Small intestine (tissue), 7 donors: ENCODE measurements around the gene ADAMTS3. TPM values are rescaled to one million over a fixed set of nuclear protein-coding genes. Genes with fewer than 3 reads are reported as not detected.
A peak's percentile ranks its signal among the peaks of the same experiment; 100 is the strongest.

Source experiments
- DNase-seq, 2 donors: peaks; one replicate each; pipeline versions ENCODE4 v3.0.0 to v3.0.0-alpha.2; 2013
- FAIRE-seq: peaks from 2 replicates; lab custom pipeline; 2012; peaks lifted over from hg19 to GRCh38; lab: Jason Lieb, UNC
- H3K27ac ChIP-seq, 3 donors: one replicate each; pipeline ENCODE4 v1.5.1; 2013; ENCODE audit warnings: low read length in 2 of 3, mild to moderate bottlenecking in 2 of 3, control low read depth in 1 of 3, inconsistent platforms in 1 of 3, low read depth in 1 of 3, moderate library complexity in 1 of 3
- H3K27me3 ChIP-seq, 3 donors: one replicate each; pipeline ENCODE4 v1.6.1; 2013; ENCODE audit warnings: low read length in 3 of 3, inconsistent platforms in 1 of 3; ENCODE audit not compliant: control insufficient read depth in 3 of 3, insufficient read depth in 3 of 3
- H3K36me3 ChIP-seq, 3 donors: one replicate each; pipeline ENCODE4 v1.6.1; 2013; ENCODE audit warnings: low read length in 3 of 3, inconsistent platforms in 1 of 3, low read depth in 1 of 3, mild to moderate bottlenecking in 1 of 3, moderate library complexity in 1 of 3; ENCODE audit not compliant: control insufficient read depth in 3 of 3, insufficient read depth in 2 of 3
- H3K4me1 ChIP-seq, 3 donors: one replicate each; pipeline ENCODE4 v1.6.1; 2013; ENCODE audit warnings: low read length in 2 of 3, inconsistent platforms in 1 of 3, low read depth in 1 of 3, mild to moderate bottlenecking in 1 of 3, moderate library complexity in 1 of 3; ENCODE audit not compliant: control insufficient read depth in 3 of 3, insufficient read depth in 2 of 3
- H3K4me3 ChIP-seq, 3 donors: one replicate each; pipeline ENCODE4 v1.5.1; 2013; ENCODE audit warnings: low read length in 3 of 3, control low read depth in 1 of 3, inconsistent platforms in 1 of 3, low read depth in 1 of 3, mild to moderate bottlenecking in 1 of 3, moderate library complexity in 1 of 3
- H3K9me3 ChIP-seq, 2 donors: one replicate each; pipeline ENCODE4 v1.6.1; 2013; ENCODE audit warnings: low read depth in 1 of 2, low read length in 1 of 2; ENCODE audit not compliant: control insufficient read depth in 2 of 2, insufficient read depth in 1 of 2
- WGBS, 3 donors: extraction: QIAGEN DNeasy Blood & Tissue Kit; methylation state at CpG; one replicate each; pipeline ENCODE4 v1.1.7; 2013; 5-methylcytosine and 5-hydroxymethylcytosine counted together
- polyA plus RNA-seq, 4 donors: library from polyadenylated mRNA; stranded (reverse) in 3 of 4; unstranded in 1 of 4; fragments of 200-250 nt in 3 of 4; fragments of 120-200 nt in 1 of 4; gene quantifications; one replicate each; pipeline versions ENCODE4 v1.2.1 to v1.2.3, GENCODE V29; 2013
- donor health status: healthy with polysubstance abuse.
- donor health status: control.
- donor health status: control.
- donor health status: Bipolar disorder and iron deficiency.
- donor health status: healthy.

Gene ADAMTS3
- polyA plus RNA-seq, 4 donors: 0.16 to 0.72 TPM; not detected in 2

- H3K9me3 ChIP-seq: no peaks in the 10 kb centered on the region
- FAIRE-seq: no peak
- WGBS, 3 donors: 0 to 60% (median 7%) methylated on average over 2 of the region's 2 CpGs
- no peaks in the 10 kb centered on the region for H3K4me1 ChIP-seq
- no peak overlapping the region for H3K4me3 ChIP-seq
- DNase-seq: no peak
- H3K27me3 ChIP-seq: no peaks in the 10 kb centered on the region
- H3K27ac ChIP-seq: no peak overlapping the region
- no peaks in the 10 kb centered on the region for H3K36me3 ChIP-seq
Observed at GRCh38 chr4:72582853-72583252, 13.8 kb upstream of the ADAMTS3 start.

GRCh38 chr4:72577211-72577610 is 8.2 kb upstream of the ADAMTS3 start:
- Histone ChIP-seq H3K4me3 (no peak overlapping the region), H3K27me3 (no peaks in the 10 kb centered on the region), H3K4me1 (no peaks in the 10 kb centered on the region), H3K27ac (no peak overlapping the region), H3K36me3 (no peaks in the 10 kb centered on the region), H3K9me3 (no peaks in the 10 kb centered on the region)
- no peak for DNase-seq
- 87 to 92% (median 87%) methylated on average over 6 of the region's 6 CpGs for WGBS, 3 donors
- no peak for FAIRE-seq

- Histone ChIP-seq H3K9me3 (no peaks in the 10 kb centered on the region), H3K27ac (no peak overlapping the region), H3K27me3 (peaks cover 3 to 30% (median 4%) of the 10 kb centered on the region in 3 donors), H3K36me3 (no peaks in the 10 kb centered on the region), H3K4me1 (peaks cover 0 to 3% (median 0%) of the 10 kb centered on the region in 3 donors), H3K4me3 (no peak overlapping the region)
- 80 to 88% (median 84%) methylated on average over 6 of the region's 6 CpGs for WGBS, 3 donors
- no peak for FAIRE-seq
- DNase-seq: no peak
Observed at GRCh38 chr4:72571337-72571736, 2.3 kb upstream of the ADAMTS3 start.

- H3K27me3 ChIP-seq: peaks cover 3 to 30% (median 4%) of the 10 kb centered on the region in 3 donors
- FAIRE-seq: no peak
- WGBS, 3 donors: 30 to 33% (median 31%) methylated on average over 15 of the region's 15 CpGs
- no peaks in the 10 kb centered on the region for H3K9me3 ChIP-seq
- no peak for DNase-seq
- H3K36me3 ChIP-seq: no peaks in the 10 kb centered on the region
- H3K4me3 ChIP-seq: peak overlapping the region in 1 of 3 donors; percentile 57
- peaks cover 0 to 3% (median 0%) of the 10 kb centered on the region in 3 donors for H3K4me1 ChIP-seq
- H3K27ac ChIP-seq: peak overlapping the region in 1 of 3 donors; percentile 46
Observed at GRCh38 chr4:72569719-72570235, 756 bp upstream of the ADAMTS3 start.

GRCh38 chr4:72567821-72568675 is 973 bp downstream of the ADAMTS3 start:
- no peaks in the 10 kb centered on the region for H3K9me3 ChIP-seq
- H3K4me1 ChIP-seq: peaks cover 0 to 3% (median 0%) of the 10 kb centered on the region in 3 donors
- WGBS, 3 donors: 1 to 2% (median 2%) methylated on average over 34 to 41 of the region's 41 CpGs
- H3K27ac ChIP-seq: peak overlapping the region in 2 of 3 donors; percentile 15 to 21
- FAIRE-seq: no peak
- no peaks in the 10 kb centered on the region for H3K36me3 ChIP-seq
- H3K27me3 ChIP-seq: peaks cover 3 to 30% (median 4%) of the 10 kb centered on the region in 3 donors
- peak overlapping the region in 2 of 3 donors; percentile 37 to 57 for H3K4me3 ChIP-seq
- DNase-seq: peak; percentile 15 to 55

GRCh38 chr4:72567036-72567435 is 2.0 kb downstream of the ADAMTS3 start:
- FAIRE-seq (no peak), DNase-seq (no peak)
- WGBS, 3 donors: 51 to 61% (median 55%) methylated on average over 1 of the region's 1 CpG
- Histone ChIP-seq H3K4me1 (peaks cover 0 to 3% (median 0%) of the 10 kb centered on the region in 3 donors), H3K27me3 (peaks cover 3 to 30% (median 4%) of the 10 kb centered on the region in 3 donors), H3K4me3 (no peak overlapping the region), H3K36me3 (no peaks in the 10 kb centered on the region), H3K27ac (no peak overlapping the region), H3K9me3 (no peaks in the 10 kb centered on the region)

GRCh38 chr4:72566464-72566972 is 2.5 kb downstream of the ADAMTS3 start:
- Histone ChIP-seq H3K4me3 (no peak overlapping the region), H3K9me3 (no peaks in the 10 kb centered on the region), H3K36me3 (no peaks in the 10 kb centered on the region), H3K27ac (no peak overlapping the region), H3K4me1 (peaks cover 0 to 3% (median 0%) of the 10 kb centered on the region in 3 donors), H3K27me3 (peaks cover 3 to 30% (median 4%) of the 10 kb centered on the region in 3 donors)
- 59 to 74% (median 70%) methylated on average over 2 of the region's 2 CpGs for WGBS, 3 donors
- FAIRE-seq (no peak), DNase-seq (no peak)

- H3K4me3 ChIP-seq: no peak overlapping the region
- H3K4me1 ChIP-seq: peaks cover 0 to 3% (median 0%) of the 10 kb centered on the region in 3 donors
- peaks cover 3 to 24% (median 4%) of the 10 kb centered on the region in 3 donors for H3K27me3 ChIP-seq
- DNase-seq (no peak), FAIRE-seq (no peak)
- H3K9me3 ChIP-seq: no peaks in the 10 kb centered on the region
- H3K36me3 ChIP-seq: no peaks in the 10 kb centered on the region
- no peak overlapping the region for H3K27ac ChIP-seq
- WGBS, 3 donors: 51 to 68% (median 52%) methylated on average over 2 of the region's 2 CpGs
Observed at GRCh38 chr4:72564789-72565188, 4.2 kb downstream of the ADAMTS3 start.
